AG04450 (cell line): ENCODE measurements around the gene TP53I11. TPM values are rescaled to one million over a fixed set of nuclear protein-coding genes. Genes with fewer than 3 reads are reported as not detected.

ENCODE experiments used
- CTCF ChIA-PET: fragments of 300-600, 350-600 bp; formaldehyde crosslinking; extraction: SDS; loops from one replicate; lab custom pipeline; 2022; ENCODE audit warnings: antibody characterized with exemption, inconsistent platforms; lab: Charles Lee
- POLR2A ChIA-PET: fragments of 350-600 bp; formaldehyde crosslinking; extraction: SDS; loops from one replicate; lab custom pipeline; 2021; ENCODE audit warnings: antibody characterized with exemption, inconsistent platforms; lab: Yijun Ruan, JAX
- DNase-seq: peaks from one replicate; pipeline ENCODE4 v3.0.0-alpha.2; 2011; ENCODE audit warnings: low read depth, low spot score
- H3K27ac ChIP-seq: one replicate; pipeline ENCODE4 v1.5.1; 2012; ENCODE audit warnings: low read depth, low read length, control low read depth
- H3K27me3 ChIP-seq: one replicate; pipeline ENCODE4 v1.6.0; 2012; ENCODE audit warnings: low read length; ENCODE audit not compliant: control insufficient read depth, insufficient read depth
- H3K4me3 ChIP-seq: 2 replicates; pipeline ENCODE4 v1.5.1; 2011; ENCODE audit warnings: mild to moderate bottlenecking, low read depth, low read length, control low read depth
- H3K9me3 ChIP-seq: 2 replicates; pipeline ENCODE4 v1.5.1; 2012; ENCODE audit warnings: low read length; ENCODE audit not compliant: control insufficient read depth, insufficient read depth
- CTCF ChIP-seq: IDR thresholded peaks from 2 replicates; pipeline ENCODE4 v1.5.1; 2011; ENCODE audit warnings: low read depth, low read length, control low read depth, inconsistent platforms
- polyA plus RNA-seq: library from polyadenylated mRNA; depleted of rRNA; stranded (reverse); fragments of >200 nt; gene quantifications from 2 replicates; pipeline ENCODE4 v1.2.3, GENCODE V29; 2011

The TP53I11 gene
- polyA plus RNA-seq, 1 experiment = 6.3 TPM

- no peak for TF ChIP-seq CTCF
- H3K4me3 ChIP-seq = no peak overlapping the region
- no peaks in the 10 kb centered on the region; the same call in 1 of the 2 replicates for H3K9me3 ChIP-seq
- H3K27ac ChIP-seq = peak overlapping the region; percentile 47
- ChIA-PET CTCF (interaction anchor here (0.5 to 2.5 kb wide), 6 partner anchors 9 to 399 kb away, joined by 3 to 21 read pairs (median 5); no protein-coding TSS in a partner anchor), POLR2A (interaction anchor here (0.9 kb wide), 1 partner anchor 19 kb away, joined by 4 read pairs; no protein-coding TSS in a partner anchor)
- peak; percentile 58 for DNase-seq
- peaks cover 44% of the 10 kb centered on the region for H3K27me3 ChIP-seq
Measured at GRCh38 chr11:44955015-44955738, 4.5 kb upstream of the TP53I11 start.

GRCh38 chr11:44954051-44954906 is 3.6 kb upstream of the TP53I11 start:
- Histone ChIP-seq H3K9me3 (peaks cover under 1% of the 10 kb centered on the region; the same call in 1 of the 2 replicates), H3K27ac (peak overlapping the region; percentile 47), H3K4me3 (no peak overlapping the region), H3K27me3 (peaks cover 41% of the 10 kb centered on the region)
- no peak for DNase-seq
- TF ChIP-seq CTCF = no peak
- ChIA-PET POLR2A (interaction anchor here (0.7 kb wide), 1 partner anchor 21 kb away, joined by 4 read pairs; no protein-coding TSS in a partner anchor), CTCF (interaction anchor here (0.5 to 2.5 kb wide), 7 partner anchors 8 to 398 kb away, joined by 3 to 21 read pairs (median 5); no protein-coding TSS in a partner anchor)

- CTCF ChIA-PET = interaction anchor here (0.5 to 1.5 kb wide), 5 partner anchors 16 to 380 kb away, joined by 3 to 5 read pairs (median 3); no protein-coding TSS in a partner anchor
- TF ChIP-seq CTCF = no peak
- Histone ChIP-seq H3K27ac (no peak overlapping the region), H3K9me3 (peaks cover 5% of the 10 kb centered on the region; the same call in 1 of the 2 replicates), H3K4me3 (no peak overlapping the region), H3K27me3 (peaks cover 40% of the 10 kb centered on the region)
- no peak for DNase-seq
- POLR2A ChIA-PET = no interaction called here
Measured at GRCh38 chr11:44952500-44953260, 2.0 kb upstream of the TP53I11 start.

- Histone ChIP-seq H3K27me3 (peaks cover 38% of the 10 kb centered on the region), H3K9me3 (peaks cover 5% of the 10 kb centered on the region; the same call in 1 of the 2 replicates), H3K4me3 (no peak overlapping the region), H3K27ac (no peak overlapping the region)
- POLR2A ChIA-PET = no interaction called here
- CTCF ChIA-PET = interaction anchor here (0.6 to 1.4 kb wide), 2 partner anchors 16 to 152 kb away, joined by 3 to 5 read pairs; no protein-coding TSS in a partner anchor
- TF ChIP-seq CTCF = no peak
- DNase-seq = no peak
Measured at GRCh38 chr11:44952082-44952481, 1.4 kb upstream of the TP53I11 start.
